Stimulated activated CD4-positive, alpha-beta T cell treated with anti-CD3 and anti-CD28 coated beads, Interleukin-2, amount 100 ng/mL, for 4 hours (primary cell): ENCODE measurements around the gene DHRS12.

Experiments
- DNase-seq: peaks from one replicate; pipeline ENCODE4 v3.0.0-alpha.2; 2020; ENCODE audit warnings: low read depth

DHRS12 gene

GRCh38 chr13:51781246-51782022 is 22.5 kb downstream of the DHRS12 start:
- DNase-seq: no peak

GRCh38 chr13:51780099-51780498 is 23.9 kb downstream of the DHRS12 start:
- no peak for DNase-seq

GRCh38 chr13:51778392-51778791 is 25.6 kb downstream of the DHRS12 start:
- DNase-seq: no peak

GRCh38 chr13:51777921-51778320 is 26.0 kb downstream of the DHRS12 start:
- DNase-seq: no peak

GRCh38 chr13:51776179-51776578 is 27.8 kb downstream of the DHRS12 start:
- DNase-seq: no peak

- no peak for DNase-seq
These were observed 30.4 kb downstream of the DHRS12 start for GRCh38 chr13:51773515-51773914.

GRCh38 chr13:51772781-51773180 is 31.2 kb downstream of the DHRS12 start:
- no peak for DNase-seq

- DNase-seq: no peak
These were observed 31.9 kb downstream of the DHRS12 start for GRCh38 chr13:51772105-51772455.

- no peak for DNase-seq
These were observed 32.4 kb downstream of the DHRS12 start for GRCh38 chr13:51771418-51772104.

- DNase-seq: no peak
These were observed 33.1 kb downstream of the DHRS12 start for GRCh38 chr13:51770681-51771417.

- DNase-seq: no peak
These were observed 33.8 kb downstream of the DHRS12 start for GRCh38 chr13:51770160-51770559.

- DNase-seq: no peak
These were observed 34.4 kb downstream of the DHRS12 start for GRCh38 chr13:51769455-51770127.

- no peak for DNase-seq
These were observed 35.0 kb downstream of the DHRS12 start for GRCh38 chr13:51768976-51769375.

GRCh38 chr13:51768378-51768921 is 35.5 kb downstream of the DHRS12 start:
- DNase-seq: no peak

- no peak for DNase-seq
These were observed 36.9 kb downstream of the DHRS12 start for GRCh38 chr13:51767100-51767499.

GRCh38 chr13:51765142-51765515 is 38.8 kb downstream of the DHRS12 start:
- DNase-seq: no peak

- peak; percentile 69 for DNase-seq
These were observed 39.5 kb downstream of the DHRS12 start for GRCh38 chr13:51764184-51765141.

GRCh38 chr13:51763486-51763885 is 40.5 kb downstream of the DHRS12 start:
- no peak for DNase-seq

- no peak for DNase-seq
These were observed 42.2 kb downstream of the DHRS12 start for GRCh38 chr13:51761643-51762350.

GRCh38 chr13:51760592-51760991 is 43.4 kb downstream of the DHRS12 start:
- no peak for DNase-seq
